WTC11 (cell line): ENCODE results near the gene NCKIPSD. TPM values are rescaled to one million over a fixed set of nuclear protein-coding genes. Genes with fewer than 3 reads are reported as not detected.
A peak's percentile ranks its signal among the peaks of the same experiment; 100 is the strongest.

ENCODE experiments used
- ATAC-seq: fragments of 200-7000 bp; cut with Tn5 transposase; 2 replicates; pipeline ENCODE4 v1.10.0; 2021; ENCODE audit warnings: mild to moderate bottlenecking, moderate library complexity
- CTCF ChIA-PET: fragments of 300-600 bp; sonication (Branson Sonifier 250); formaldehyde crosslinking; loops from one replicate; lab custom pipeline; 2021; ENCODE audit warnings: antibody characterized with exemption; lab: Charles Lee
- POLR2A ChIA-PET: fragments of 350-600 bp; sonication (Branson Sonifier 250); formaldehyde crosslinking; loops from one replicate; lab custom pipeline; 2021; ENCODE audit warnings: antibody characterized with exemption; lab: Charles Lee
- DNase-seq: peaks from one replicate; pipeline ENCODE4 v3.0.0; 2021; ENCODE audit warnings: low spot score
- H3K27ac Mint-ChIP-seq: 2 replicates; pipeline ENCODE4 v1.8.0; 2021; ENCODE audit warnings: mixed read lengths
- H3K27me3 Mint-ChIP-seq: 2 replicates; pipeline ENCODE4 v1.8.0; 2021; ENCODE audit warnings: low read depth, mild to moderate bottlenecking, moderate library complexity, mixed read lengths
- H3K36me3 Mint-ChIP-seq: 2 replicates; pipeline ENCODE4 v1.8.0; 2021; ENCODE audit warnings: mixed read lengths
- H3K4me1 Mint-ChIP-seq: 2 replicates; pipeline ENCODE4 v1.8.0; 2022; ENCODE audit warnings: mixed read lengths
- H3K4me3 Mint-ChIP-seq: 2 replicates; pipeline ENCODE4 v1.8.0; 2021; ENCODE audit warnings: mild to moderate bottlenecking, moderate library complexity, mixed read lengths
- H3K9me3 Mint-ChIP-seq: 2 replicates; pipeline ENCODE4 v1.8.0; 2021; ENCODE audit warnings: mixed read lengths
- ATF3 ChIP-seq: sonication (generic); formaldehyde crosslinking; conservative IDR thresholded peaks from 2 replicates; pipeline ENCODE4 v1.8.1; 2022; ENCODE audit warnings: mild to moderate bottlenecking, missing genetic modification reagents
- CREB1 ChIP-seq: sonication (generic); formaldehyde crosslinking; IDR thresholded peaks from 2 replicates; pipeline ENCODE4 v1.8.0; 2023; ENCODE audit warnings: mild to moderate bottlenecking, missing genetic modification reagents
- E2F1 ChIP-seq: sonication (generic); formaldehyde crosslinking; IDR thresholded peaks from 2 replicates; pipeline ENCODE4 v1.8.0; 2022; ENCODE audit warnings: mild to moderate bottlenecking, missing genetic modification reagents
- E2F4 ChIP-seq: sonication (generic); formaldehyde crosslinking; IDR thresholded peaks from 2 replicates; pipeline ENCODE4 v1.8.1; 2022; ENCODE audit warnings: low read depth, mild to moderate bottlenecking, moderate library complexity, missing genetic modification reagents, borderline replicate concordance
- ELF4 ChIP-seq: sonication (generic); formaldehyde crosslinking; IDR thresholded peaks from 2 replicates; pipeline ENCODE4 v1.8.1; 2022; ENCODE audit warnings: low read depth, mild to moderate bottlenecking, moderate library complexity, missing genetic modification reagents
- ETV6 ChIP-seq: sonication (generic); formaldehyde crosslinking; IDR thresholded peaks from 2 replicates; pipeline ENCODE4 v1.8.1; 2022; ENCODE audit warnings: mild to moderate bottlenecking, missing genetic modification reagents
- GRHL2 ChIP-seq: fragments of 250-450 bp; sonication (Bioruptor Pico); IDR thresholded peaks from 2 replicates; pipeline ENCODE4 v1.8.0; 2022; ENCODE audit warnings: mild to moderate bottlenecking, moderate library complexity; ENCODE audit not compliant: insufficient replicate concordance, severe bottlenecking
- GTF2I ChIP-seq: fragments of 250-450 bp; sonication (Bioruptor Pico); conservative IDR thresholded peaks from 2 replicates; pipeline ENCODE4 v1.4.0; 2021; ENCODE audit warnings: mild to moderate bottlenecking
- HMGA2 ChIP-seq: fragments of 250-450 bp; sonication (Bioruptor Pico); IDR thresholded peaks from 2 replicates; pipeline ENCODE4 v1.4.0; 2021; ENCODE audit warnings: mild to moderate bottlenecking, moderate library complexity
- JAZF1 ChIP-seq: fragments of 250-450 bp; sonication (Bioruptor Pico); IDR thresholded peaks from 2 replicates; pipeline ENCODE4 v1.9.0; 2021; ENCODE audit warnings: moderate library complexity, mild to moderate bottlenecking, inconsistent platforms
- JUN ChIP-seq: sonication (generic); formaldehyde crosslinking; IDR thresholded peaks from 2 replicates; pipeline ENCODE4 v1.8.0; 2023; ENCODE audit warnings: mild to moderate bottlenecking, missing genetic modification reagents
- MYBL2 ChIP-seq: sonication (generic); formaldehyde crosslinking; IDR thresholded peaks from 2 replicates; pipeline ENCODE4 v1.8.1; 2023; ENCODE audit warnings: mild to moderate bottlenecking, moderate library complexity, missing genetic modification reagents
- RORB ChIP-seq: fragments of 250-450 bp; sonication (Bioruptor Pico); IDR thresholded peaks from 2 replicates; pipeline ENCODE4 v1.9.0; 2021; ENCODE audit warnings: mild to moderate bottlenecking
- ZBTB21 ChIP-seq: sonication (generic); formaldehyde crosslinking; IDR thresholded peaks from 2 replicates; pipeline ENCODE4 v1.8.1; 2023; ENCODE audit warnings: mild to moderate bottlenecking, missing genetic modification reagents, borderline replicate concordance
- ZNF121 ChIP-seq: sonication (generic); formaldehyde crosslinking; IDR thresholded peaks from 2 replicates; pipeline ENCODE4 v1.8.0; 2023; ENCODE audit warnings: missing genetic modification reagents
- ZNF138 ChIP-seq: sonication (generic); formaldehyde crosslinking; conservative IDR thresholded peaks from 2 replicates; pipeline ENCODE4 v1.8.1; 2022; ENCODE audit warnings: mild to moderate bottlenecking, moderate library complexity, missing genetic modification reagents
- ZNF232 ChIP-seq: sonication (generic); formaldehyde crosslinking; IDR thresholded peaks from 2 replicates; pipeline ENCODE4 v1.8.0; 2022; ENCODE audit warnings: mild to moderate bottlenecking, missing genetic modification reagents
- ZNF263 ChIP-seq: sonication (generic); formaldehyde crosslinking; IDR thresholded peaks from 2 replicates; pipeline ENCODE4 v1.8.1; 2022; ENCODE audit warnings: low read depth, mild to moderate bottlenecking, moderate library complexity, missing genetic modification reagents
- ZNF317 ChIP-seq: sonication (generic); formaldehyde crosslinking; IDR thresholded peaks from 2 replicates; pipeline ENCODE4 v1.8.1; 2023; ENCODE audit warnings: low read depth, mild to moderate bottlenecking, moderate library complexity, missing genetic modification reagents, borderline replicate concordance
- ZNF532 ChIP-seq: fragments of 250-450 bp; sonication (Bioruptor Pico); IDR thresholded peaks from 2 replicates; pipeline ENCODE4 v1.9.0; 2021; ENCODE audit warnings: mild to moderate bottlenecking, borderline replicate concordance
- total RNA-seq: library from RNA; stranded (reverse); gene quantifications from 3 replicates; pipeline ENCODE4 v1.2.3, GENCODE V29; 2021

NCKIPSD gene
- total RNA-seq, 1 experiment from 2014 or later, result 40.1 TPM

- 0 out of 2 replicates have a peak overlapping the region, but pooled peaks have one; percentile 49 for H3K27ac Mint-ChIP-seq
- DNase-seq (no peak), ATAC-seq (no peak)
- H3K36me3 Mint-ChIP-seq, result peaks cover 45% of the 10 kb centered on the region
- no peaks in the 10 kb centered on the region for H3K9me3 Mint-ChIP-seq
- peaks cover 16% of the 10 kb centered on the region for H3K4me1 Mint-ChIP-seq
- ChIA-PET POLR2A (no interaction called here), CTCF (interaction anchor here (1.5 to 2.2 kb wide), 7 partner anchors 9 to 302 kb away, joined by 3 to 27 read pairs (median 14); partner anchors contain the start of genes CELSR3, IP6K2 and SLC26A6)
- TF ChIP-seq ZNF532 (no peak), MYBL2 (CRISPR knock-in tag) (no peak), JAZF1 (CRISPR knock-in tag) (no peak)
- H3K4me3 Mint-ChIP-seq, result no peak overlapping the region; the same call in 1 of the 2 replicates
- no peaks in the 10 kb centered on the region for H3K27me3 Mint-ChIP-seq
Measured at GRCh38 chr3:48687220-48687678, 1.5 kb upstream of the NCKIPSD start.

- TF ChIP-seq GTF2I (CRISPR knock-in tag) (no peak), ZNF138 (CRISPR knock-in tag) (no peak), HMGA2 (CRISPR knock-in tag) (no peak), ETV6 (no peak), CREB1 (CRISPR knock-in tag) (no peak), JUN (CRISPR knock-in tag) (no peak), ZNF317 (no peak), ZNF232 (CRISPR knock-in tag) (no peak), ZBTB21 (no peak), RORB (CRISPR knock-in tag) (no peak), JAZF1 (CRISPR knock-in tag) (no peak), GRHL2 (CRISPR knock-in tag) (no peak), ATF3 (no peak), ZNF263 (CRISPR knock-in tag) (no peak), ELF4 (no peak), E2F1 (CRISPR knock-in tag) (no peak), ZNF121 (CRISPR knock-in tag) (no peak; the same call in 1 of the 2 replicates), E2F4 (CRISPR knock-in tag) (no peak)
- Mint-ChIP-seq H3K27ac (peak overlapping the region; percentile 49), H3K27me3 (no peaks in the 10 kb centered on the region), H3K4me1 (peaks cover 16% of the 10 kb centered on the region), H3K9me3 (no peaks in the 10 kb centered on the region), H3K4me3 (peak overlapping the region; percentile 89), H3K36me3 (peaks cover 46% of the 10 kb centered on the region)
- DNase-seq (no peak), ATAC-seq (no peak)
- ChIA-PET CTCF (interaction anchor here (0.6 to 2.2 kb wide), 23 partner anchors 10 to 446 kb away, joined by 3 to 27 read pairs (median 5); partner anchors contain the start of genes CCDC51, CELSR3, IP6K2 and LAMB2), POLR2A (interaction anchor here (0.6 to 1.5 kb wide), 3 partner anchors 9 to 251 kb away, joined by 4 to 6 read pairs (median 4); partner anchors contain the start of gene IP6K2)
Measured at GRCh38 chr3:48686538-48687219, 964 bp upstream of the NCKIPSD start.
